CD4-positive, alpha-beta T cell (primary cell): ENCODE measurements around the gene FBN3. TPM values are rescaled to one million over a fixed set of nuclear protein-coding genes. Genes with fewer than 3 reads are reported as not detected.

Experiments used
- ATAC-seq: fragments of 200-7000 bp; cut with Tn5 transposase; one replicate; pipeline ENCODE4 v1.10.0; 2022; ENCODE audit warnings: mild to moderate bottlenecking; ENCODE audit not compliant: poor library complexity
- CTCF ChIA-PET: fragments of 350-600 bp; sonication (Branson Sonifier 250); formaldehyde crosslinking; loops from one replicate; lab custom pipeline; 2021; ENCODE audit warnings: antibody characterized with exemption, inconsistent platforms; lab: Charles Lee
- POLR2A ChIA-PET: fragments of 350-600 bp; sonication (Branson Sonifier 250); formaldehyde crosslinking; loops from one replicate; lab custom pipeline; 2021; ENCODE audit warnings: antibody characterized with exemption, inconsistent platforms; lab: Charles Lee
- DNase-seq, 14 experiments: peaks; one replicate each; pipeline ENCODE4 v3.0.0-alpha.2; 2013 to 2020; ENCODE audit warnings: mixed read lengths in 2 of 14
- H3K27ac ChIP-seq, 2 donors: one replicate each; pipeline versions ENCODE4 v1.5.1 to v1.7.0; 2013; ENCODE audit warnings: low read length in 2 of 2, low read depth in 1 of 2, mild to moderate bottlenecking in 1 of 2
- H3K27me3 ChIP-seq, 2 experiments: 1 replicate in 1 of 2; 2 replicates in 1 of 2; pipeline versions ENCODE4 v1.6.1 to v1.7.0; 2013; ENCODE audit warnings: low read length in 2 of 2, control low read depth in 1 of 2, mild to moderate bottlenecking in 1 of 2, moderate library complexity in 1 of 2; ENCODE audit not compliant: insufficient read depth in 2 of 2, control insufficient read depth in 1 of 2
- H3K36me3 ChIP-seq: one replicate; pipeline ENCODE4 v1.6.1; 2013; ENCODE audit warnings: low read length, control low read depth; ENCODE audit not compliant: insufficient read depth
- H3K4me1 ChIP-seq: one replicate; pipeline ENCODE4 v1.6.1; 2013; ENCODE audit warnings: low read length, control low read depth; ENCODE audit not compliant: insufficient read depth
- H3K4me3 ChIP-seq: one replicate; pipeline ENCODE4 v1.5.1; 2013; ENCODE audit warnings: mild to moderate bottlenecking, low read length, moderate library complexity
- H3K9me3 ChIP-seq, 2 experiments: 1 replicate in 1 of 2; 2 replicates in 1 of 2; pipeline versions ENCODE4 v1.6.1 to v1.7.0; 2013; ENCODE audit warnings: low read length in 2 of 2, mild to moderate bottlenecking in 2 of 2, control low read depth in 1 of 2, moderate library complexity in 1 of 2; ENCODE audit not compliant: control insufficient read depth in 1 of 2, insufficient read depth in 1 of 2
- H3K27ac Mint-ChIP-seq: one replicate; pipeline ENCODE4 v1.8.0; 2020; ENCODE audit warnings: mixed read lengths
- H3K27me3 Mint-ChIP-seq: one replicate; pipeline ENCODE4 v1.8.0; 2021; ENCODE audit warnings: mixed read lengths
- H3K36me3 Mint-ChIP-seq: one replicate; pipeline ENCODE4 v1.8.0; 2021; ENCODE audit warnings: low read depth, mixed read lengths
- H3K4me1 Mint-ChIP-seq: one replicate; pipeline ENCODE4 v1.8.0; 2021; ENCODE audit warnings: low read depth, mixed read lengths
- H3K4me3 Mint-ChIP-seq: one replicate; pipeline ENCODE4 v1.8.0; 2020; ENCODE audit warnings: mild to moderate bottlenecking, mixed read lengths
- H3K9me3 Mint-ChIP-seq: one replicate; pipeline ENCODE4 v1.8.0; 2020; ENCODE audit warnings: mixed read lengths
- CTCF ChIP-seq: fragments of 200-600 bp; IDR thresholded peaks from one replicate; pipeline ENCODE4 v1.8.0; 2022; ENCODE audit warnings: antibody characterized with exemption, mild to moderate bottlenecking
- intact Hi-C, 2 experiments: fragments of 100-400 bp; cut with DNase I in 1 of 2; cut with micrococcal nuclease in 1 of 2; formaldehyde crosslinking; loops; one replicate each; pipeline versions ENCODE4 v1.15.1 to v1.9.0; 2023 to 2025; cut with DNase I, micrococcal nuclease
- total RNA-seq, 174 experiments: library from RNA in 2 of 174; stranded (reverse) in 2 of 174; gene quantifications; one replicate each; pipeline ENCODE4 v1.2.3 and lab custom pipeline; 2021 to 2026

The FBN3 gene
- total RNA-seq, 2 experiments from 2014 or later, result not detected

DNA sequence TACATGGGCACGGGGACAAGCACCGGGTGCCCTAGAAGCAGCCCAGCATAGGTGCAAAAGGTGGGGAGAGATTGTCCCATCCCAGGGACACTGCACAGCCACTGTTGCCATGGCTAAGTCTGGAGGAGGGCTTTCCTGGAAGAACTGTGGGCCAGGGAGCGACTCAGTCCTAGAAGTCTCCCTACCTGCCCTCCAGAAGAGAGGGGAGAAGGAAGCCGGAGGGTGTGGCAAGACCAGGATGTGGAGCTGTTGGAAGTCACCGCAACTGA is 2.3 kb upstream of the FBN3 start:
- POLR2A ChIA-PET, result no interaction called here
- CTCF ChIA-PET, result no interaction called here
- no peak overlapping the region for H3K4me3 ChIP-seq
- Mint-ChIP-seq H3K9me3 (no peaks in the 10 kb centered on the region), H3K27ac (no peak overlapping the region), H3K36me3 (no peaks in the 10 kb centered on the region), H3K4me1 (peaks cover 4% of the 10 kb centered on the region), H3K27me3 (peaks cover 65% of the 10 kb centered on the region), H3K4me3 (no peak overlapping the region)
- H3K36me3 ChIP-seq, result no peaks in the 10 kb centered on the region
- H3K4me1 ChIP-seq, result peaks cover 6% of the 10 kb centered on the region
- H3K9me3 ChIP-seq, result peaks cover 0 to 17% of the 10 kb centered on the region in 2 experiments
- DNase-seq (no peak), ATAC-seq (no peak)
- H3K27me3 ChIP-seq, result peaks cover 39 to 57% of the 10 kb centered on the region in 2 experiments
- no peak for TF ChIP-seq CTCF
- no peak overlapping the region for H3K27ac ChIP-seq
- intact Hi-C loops, result loop anchor here in 1 of 2 experiments (10.0 kb wide), 1 partner anchor 207 kb away; the partner anchor contains the start of gene TIMM44

DNA sequence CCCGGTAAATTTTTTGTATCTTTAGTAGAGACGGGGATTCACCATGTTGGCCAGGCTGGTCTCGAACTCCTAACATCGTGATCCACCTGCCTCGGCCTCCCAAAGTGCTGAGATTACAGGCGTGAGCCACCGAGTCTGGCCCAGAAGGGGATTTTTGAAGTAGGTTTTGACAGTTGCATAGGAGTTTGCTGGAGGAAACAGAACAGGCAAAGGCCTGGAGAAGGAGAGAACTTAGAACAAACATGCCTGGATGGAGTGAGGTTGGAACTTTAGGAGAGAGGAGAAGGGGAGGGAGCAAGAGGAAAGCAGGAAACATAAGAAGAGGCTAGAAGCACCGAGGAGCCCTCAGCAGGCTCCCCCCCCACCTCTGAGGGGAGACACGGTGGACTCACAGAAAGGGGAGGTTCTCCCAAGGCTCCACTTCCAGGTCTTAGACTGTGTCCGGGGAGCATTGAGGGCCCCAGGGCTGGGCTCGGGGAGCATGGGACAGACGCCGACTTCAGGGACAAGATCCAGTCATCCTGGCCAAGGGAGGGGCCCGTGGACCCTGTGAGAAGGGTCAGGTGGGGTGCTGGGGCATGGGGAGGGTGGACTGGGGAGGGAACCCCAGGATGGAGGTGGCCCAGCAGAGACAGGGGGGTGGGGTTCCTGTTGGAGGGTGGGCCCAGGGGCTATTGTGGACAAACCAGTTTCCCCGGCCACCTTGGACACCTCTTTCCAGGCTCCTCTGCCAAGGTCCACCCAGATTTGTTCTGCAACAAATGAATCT is 1.8 kb upstream of the FBN3 start:
- DNase-seq (no peak), ATAC-seq (no peak)
- no peak overlapping the region for H3K4me3 Mint-ChIP-seq
- intact Hi-C loops, result loop anchor here in 1 of 2 experiments (10.0 kb wide), 1 partner anchor 206 kb away; the partner anchor contains the start of gene TIMM44
- no peaks in the 10 kb centered on the region for H3K36me3 ChIP-seq
- H3K9me3 ChIP-seq, result peaks cover 0 to 19% of the 10 kb centered on the region in 2 experiments
- no peak overlapping the region for H3K4me3 ChIP-seq
- H3K36me3 Mint-ChIP-seq, result no peaks in the 10 kb centered on the region
- H3K4me1 ChIP-seq, result peaks cover 6% of the 10 kb centered on the region
- H3K27me3 Mint-ChIP-seq, result peaks cover 67% of the 10 kb centered on the region
- CTCF ChIA-PET, result no interaction called here
- peaks cover 39 to 60% of the 10 kb centered on the region in 2 experiments for H3K27me3 ChIP-seq
- no peak overlapping the region for H3K27ac ChIP-seq
- peaks cover 4% of the 10 kb centered on the region for H3K4me1 Mint-ChIP-seq
- POLR2A ChIA-PET, result no interaction called here
- no peaks in the 10 kb centered on the region for H3K9me3 Mint-ChIP-seq
- H3K27ac Mint-ChIP-seq, result no peak overlapping the region
- TF ChIP-seq CTCF, result no peak

DNA sequence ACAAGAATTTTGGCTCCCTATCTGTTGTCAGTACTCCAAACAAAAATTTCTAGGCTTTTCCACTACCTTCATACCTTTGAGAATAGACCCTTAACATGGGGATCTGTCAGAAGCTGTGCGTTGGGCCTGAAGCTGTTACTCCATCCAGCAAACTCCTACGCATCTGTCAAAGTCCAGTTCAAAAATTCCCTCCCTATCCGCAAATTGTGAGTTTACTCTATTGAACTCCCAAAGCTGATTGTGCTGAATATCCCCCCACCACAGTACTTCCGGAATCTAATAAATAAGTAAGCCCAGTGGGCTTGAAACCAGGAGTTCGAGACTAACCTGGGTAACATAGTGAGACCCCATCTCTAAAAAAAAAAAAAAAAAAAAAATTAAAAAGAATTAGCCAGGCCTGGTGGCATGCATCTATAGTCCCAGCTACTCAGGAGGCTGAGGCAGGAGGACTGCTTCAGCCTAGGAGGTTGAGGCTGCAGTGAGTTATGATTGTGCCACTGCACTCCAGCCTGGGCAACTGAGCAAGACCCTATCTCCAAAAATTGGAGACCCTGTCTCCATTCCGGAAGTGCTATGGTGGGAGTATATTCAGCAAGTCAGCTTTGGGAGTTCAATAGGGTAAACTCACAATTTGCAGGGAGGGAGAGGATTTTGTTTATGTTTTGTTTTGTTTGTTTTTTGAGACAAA is 930 bp upstream of the FBN3 start:
- H3K9me3 ChIP-seq, result peaks cover 0 to 24% of the 10 kb centered on the region in 2 experiments
- peaks cover 38 to 60% of the 10 kb centered on the region in 2 experiments for H3K27me3 ChIP-seq
- Mint-ChIP-seq H3K9me3 (no peaks in the 10 kb centered on the region), H3K27me3 (peaks cover 69% of the 10 kb centered on the region), H3K4me3 (no peak overlapping the region), H3K36me3 (no peaks in the 10 kb centered on the region), H3K27ac (no peak overlapping the region), H3K4me1 (peaks cover 4% of the 10 kb centered on the region)
- intact Hi-C loops, result loop anchor here in 1 of 2 experiments (10.0 kb wide), 1 partner anchor 206 kb away; the partner anchor contains the start of gene TIMM44
- H3K4me1 ChIP-seq, result peaks cover 6% of the 10 kb centered on the region
- no peak for DNase-seq
- ChIA-PET POLR2A (no interaction called here), CTCF (no interaction called here)
- H3K36me3 ChIP-seq, result no peaks in the 10 kb centered on the region
- H3K4me3 ChIP-seq, result no peak overlapping the region
- no peak overlapping the region for H3K27ac ChIP-seq
- no peak for TF ChIP-seq CTCF
- no peak for ATAC-seq
